Right lobe of liver (tissue), 6 donors: ENCODE results near the gene MKNK1. TPM values are rescaled to one million over a fixed set of nuclear protein-coding genes. Genes with fewer than 3 reads are reported as not detected.

ENCODE experiments used
- ATAC-seq, 4 donors: fragments of 200-7000 bp; cut with Tn5 transposase; one replicate each; pipeline ENCODE4 v1.9.1; 2020; ENCODE audit warnings: mild to moderate bottlenecking in 4 of 4, moderate library complexity in 4 of 4
- DNase-seq, 3 donors: peaks; one replicate each; pipeline ENCODE4 v3.0.0-alpha.2; 2020
- H3K27ac ChIP-seq, 3 donors: fragments of 200-600 bp; one replicate each; pipeline ENCODE4 v1.8.0; 2022
- H3K27me3 ChIP-seq, 2 donors: fragments of 200-600 bp; one replicate each; pipeline ENCODE4 v1.8.0; 2022
- H3K36me3 ChIP-seq, 4 donors: fragments of 200-600 bp; sonication (generic) in 1 of 4; one replicate each; pipeline versions ENCODE4 v1.5.1 to v1.8.0; 2017 to 2022; ENCODE audit warnings: control low read depth in 1 of 4
- H3K4me1 ChIP-seq, 4 donors: fragments of 200-600 bp; sonication (generic) in 1 of 4; one replicate each; pipeline versions ENCODE4 v1.5.1 to v1.8.0; 2017 to 2022; ENCODE audit warnings: control low read depth in 1 of 4
- H3K4me3 ChIP-seq, 3 donors: fragments of 200-600 bp; one replicate each; pipeline ENCODE4 v1.8.0; 2022
- H3K9me3 ChIP-seq, 4 donors: fragments of 200-600 bp; sonication (generic) in 1 of 4; one replicate each; pipeline versions ENCODE4 v1.5.1 to v1.8.0; 2017 to 2022; ENCODE audit warnings: control low read depth in 1 of 4
- CTCF ChIP-seq, 4 donors: fragments of 200-600 bp in 3 of 4; fragments of 450-650 bp in 1 of 4; IDR thresholded peaks; one replicate each; pipeline versions ENCODE4 v1.5.1 to v1.8.0; 2016 to 2022; ENCODE audit warnings: antibody characterized with exemption in 4 of 4, mild to moderate bottlenecking in 2 of 4
- POLR2A ChIP-seq: fragments of 450-650 bp; IDR thresholded peaks from one replicate; pipeline ENCODE4 v1.6.1; 2017; ENCODE audit warnings: antibody characterized with exemption, mild to moderate bottlenecking
- WGBS: methylation state at CpG from one replicate; pipeline ENCODE4 v1.1.6; 2018; ENCODE audit warnings: low coverage, low lambda C conversion rate; ENCODE audit not compliant: insufficient coverage; ENCODE audit errors: missing lambda C conversion rate; 5-methylcytosine and 5-hydroxymethylcytosine counted together
- intact Hi-C, 2 donors: fragments of 100-400 bp; cut with DNase I; formaldehyde crosslinking; loops; one replicate each; pipeline versions ENCODE4 v1.11.2 to v1.14.1; 2022
- total RNA-seq, 6 experiments: library from RNA; depleted of rRNA in 2 of 6; stranded (reverse); fragments of >200 nt in 2 of 6; fragmentation: NEBNext Ultra II Directional in 3 of 6; extraction: Animal tissue kit (Norgen Biotek cat#: 25700) in 3 of 6; gene quantifications; one replicate each; pipeline versions ENCODE4 v1.1.0 to v1.2.4, GENCODE V29; 2016 to 2023
- donor health status: DM: no; HTN: yes; CAD: no.
- donor health status: DM: no; HTN: no; CAD: no.
- donor health status: DM: no; HTN: no; CAD: no.
- donor health status: DM: no; HTN: yes; CAD: no.
- donor health status: DM: no; HTN: yes; CAD: no.

MKNK1 gene
- total RNA-seq, 6 experiments from 2014 or later: 17.5 to 27.2 (median 20.8) TPM

DNA sequence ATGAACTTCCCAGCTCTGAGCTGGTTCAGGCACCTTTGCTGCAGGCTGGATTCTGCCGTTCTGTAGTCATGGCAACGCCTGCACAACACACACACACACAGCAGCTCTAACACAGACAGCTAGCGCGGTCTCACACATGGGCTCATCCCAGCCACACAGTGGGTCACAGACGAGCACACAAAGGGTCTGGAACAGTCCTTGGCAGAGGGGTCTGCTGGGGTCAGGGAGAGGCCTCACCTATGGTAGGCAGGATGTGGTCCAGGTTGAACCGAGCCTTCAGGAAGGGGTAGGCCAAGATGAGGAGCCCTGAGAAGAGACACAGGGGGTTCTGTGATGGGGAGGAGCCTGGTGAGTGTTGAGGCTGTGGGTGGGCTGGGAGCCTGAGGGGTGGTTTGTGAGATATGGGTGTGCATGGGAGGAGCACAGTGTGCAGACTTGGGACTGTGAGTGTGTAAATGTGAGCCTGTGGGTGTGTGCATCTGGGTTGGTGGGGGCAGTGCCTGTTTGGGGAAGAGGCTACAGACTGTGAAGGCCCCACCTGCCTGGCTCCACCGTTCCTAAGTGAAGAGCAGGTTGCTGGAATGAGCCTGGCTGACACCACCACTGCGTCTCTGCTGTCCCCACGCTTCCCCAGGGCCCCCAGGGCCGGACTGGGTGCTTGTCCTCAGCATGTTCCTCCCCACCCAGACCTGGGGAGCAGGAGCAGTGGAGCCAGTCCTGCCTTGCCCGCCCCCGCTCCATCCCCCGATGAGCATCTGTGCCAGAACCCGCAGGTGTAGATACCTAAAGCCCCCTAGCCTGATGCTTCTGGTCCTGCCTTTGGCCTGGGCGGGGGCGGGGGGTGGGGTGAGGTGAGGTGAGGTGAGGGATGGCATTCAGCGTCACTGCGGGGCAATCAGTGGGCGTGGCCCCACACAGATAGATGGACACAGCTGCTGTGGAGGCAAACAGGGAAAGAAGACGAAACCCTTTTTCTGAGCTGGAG is 54.1 kb downstream of the MKNK1 start:
- Histone ChIP-seq H3K9me3 (no peaks in the 10 kb centered on the region), H3K36me3 (no peaks in the 10 kb centered on the region), H3K4me3 (no peak overlapping the region), H3K27ac (no peak overlapping the region), H3K4me1 (no peaks in the 10 kb centered on the region), H3K27me3 (no peaks in the 10 kb centered on the region)
- TF ChIP-seq POLR2A (no peak), CTCF (IDR thresholded peaks at IDR 0.05) (no peak)
- ATAC-seq: peak in 1 of 4 donors; percentile 27
- WGBS: 35% methylated on average over 8 of the region's 20 CpGs
- intact Hi-C loops: loop anchor here in 1 of 2 donors (10.0 kb wide), 1 partner anchor 105 kb away; no protein-coding TSS in a partner anchor
- no peak for DNase-seq

- Histone ChIP-seq H3K9me3 (no peaks in the 10 kb centered on the region), H3K4me3 (no peak overlapping the region), H3K4me1 (no peaks in the 10 kb centered on the region), H3K27me3 (no peaks in the 10 kb centered on the region), H3K27ac (no peak overlapping the region), H3K36me3 (no peaks in the 10 kb centered on the region)
- WGBS: 17% methylated on average over 6 of the region's 22 CpGs
- intact Hi-C loops: loop anchor here in 1 of 2 donors (10.0 kb wide), 1 partner anchor 103 kb away; no protein-coding TSS in a partner anchor
- DNase-seq (peak in 1 of 3 donors; percentile 43), ATAC-seq (peak; percentile 46 to 77 (median 66))
- peak in 3 of 4 donors; percentile 32 to 46 (median 44) for TF ChIP-seq CTCF (IDR thresholded peaks at IDR 0.05)
- no peak for TF ChIP-seq POLR2A
Observed at GRCh38 chr1:46547481-46548383, 56.3 kb downstream of the MKNK1 start.

DNA sequence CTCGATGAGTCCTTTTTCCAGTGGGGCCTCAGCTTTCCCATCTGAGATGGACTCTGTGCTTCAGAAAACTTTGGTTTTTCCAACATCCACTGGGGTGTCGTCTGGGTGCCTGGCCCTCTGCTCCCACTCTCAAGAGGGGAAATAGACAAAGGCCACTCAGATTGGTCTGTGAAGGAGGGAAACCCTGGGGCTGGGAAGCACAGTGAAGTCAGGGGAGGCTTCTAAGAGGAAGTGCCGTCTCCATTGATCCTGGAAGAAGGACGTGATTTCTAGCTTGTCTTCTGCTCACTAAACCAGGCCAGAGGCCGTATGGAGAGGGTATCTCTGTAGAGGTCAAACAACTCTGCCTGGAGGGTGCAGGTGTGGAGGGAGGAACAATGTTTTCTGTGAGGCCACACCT is 57.9 kb downstream of the MKNK1 start:
- Histone ChIP-seq H3K4me1 (no peaks in the 10 kb centered on the region), H3K4me3 (no peak overlapping the region), H3K27ac (no peak overlapping the region), H3K9me3 (no peaks in the 10 kb centered on the region), H3K36me3 (no peaks in the 10 kb centered on the region), H3K27me3 (no peaks in the 10 kb centered on the region)
- DNase-seq: peak in 1 of 3 donors; percentile 7
- WGBS: 56% methylated on average over 5 of the region's 5 CpGs
- ATAC-seq: no peak
- TF ChIP-seq CTCF (IDR thresholded peaks at IDR 0.05) (no peak), POLR2A (no peak)
- intact Hi-C loops: loop anchor here in 1 of 2 donors (10.0 kb wide), 1 partner anchor 101 kb away; no protein-coding TSS in a partner anchor

- DNase-seq (no peak), ATAC-seq (no peak)
- Histone ChIP-seq H3K27ac (no peak overlapping the region), H3K27me3 (no peaks in the 10 kb centered on the region), H3K4me1 (no peaks in the 10 kb centered on the region), H3K4me3 (no peak overlapping the region), H3K9me3 (no peaks in the 10 kb centered on the region), H3K36me3 (no peaks in the 10 kb centered on the region)
- TF ChIP-seq CTCF (IDR thresholded peaks at IDR 0.05) (no peak), POLR2A (no peak)
- WGBS: 60% methylated on average over 1 of the region's 3 CpGs
- intact Hi-C loops: loop anchor here in 1 of 2 donors (10.0 kb wide), 1 partner anchor 101 kb away; no protein-coding TSS in a partner anchor
Observed at GRCh38 chr1:46545784-46546183, 58.3 kb downstream of the MKNK1 start.
